ENCODE measurements around the gene MLYCD. TPM values are rescaled to one million over a fixed set of nuclear protein-coding genes. Genes with fewer than 3 reads are reported as not detected.
"Not testable (repeated sequence)": the region's sequence is repeated elsewhere in the genome, so short reads cannot be mapped to it uniquely, and the experiment has no call there.

MLYCD gene
- total RNA-seq, 1 experiment from 2014 or later = 3.9 TPM

GRCh38 chr16:83933885-83934683, 35.2 kb downstream of the MLYCD start:
- in situ Hi-C loops (cut with HindIII; ENCODE audit: low pct_unique_long_range_greater_than_20kb, low sequenced_read_pairs) = no loop called here
- DNase-seq (ENCODE audit: low read depth, low spot score) = no peak

DNA sequence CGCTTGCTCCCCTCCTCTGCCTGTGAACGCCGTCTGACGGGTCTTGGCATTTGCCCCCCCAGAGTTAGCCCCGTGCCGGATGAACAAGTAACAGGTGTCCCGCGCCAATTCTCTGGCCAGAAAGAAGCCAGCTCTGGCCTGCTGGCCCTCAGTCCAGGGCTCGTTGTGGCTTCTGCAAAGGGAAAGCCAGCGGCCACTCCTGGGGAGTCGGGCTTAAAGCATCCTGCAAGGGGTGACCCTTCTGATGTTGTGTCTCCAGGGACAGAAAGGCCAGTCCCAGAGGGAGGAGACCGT, 35.7 kb downstream of the MLYCD start:
- DNase-seq (ENCODE audit: low read depth, low spot score) = no peak
- in situ Hi-C loops (cut with HindIII; ENCODE audit: low pct_unique_long_range_greater_than_20kb, low sequenced_read_pairs) = no loop called here

GRCh38 chr16:83935005-83935857, 36.3 kb downstream of the MLYCD start:
- in situ Hi-C loops (cut with HindIII; ENCODE audit: low pct_unique_long_range_greater_than_20kb, low sequenced_read_pairs) = no loop called here
- DNase-seq (ENCODE audit: low read depth, low spot score) = no peak

DNA sequence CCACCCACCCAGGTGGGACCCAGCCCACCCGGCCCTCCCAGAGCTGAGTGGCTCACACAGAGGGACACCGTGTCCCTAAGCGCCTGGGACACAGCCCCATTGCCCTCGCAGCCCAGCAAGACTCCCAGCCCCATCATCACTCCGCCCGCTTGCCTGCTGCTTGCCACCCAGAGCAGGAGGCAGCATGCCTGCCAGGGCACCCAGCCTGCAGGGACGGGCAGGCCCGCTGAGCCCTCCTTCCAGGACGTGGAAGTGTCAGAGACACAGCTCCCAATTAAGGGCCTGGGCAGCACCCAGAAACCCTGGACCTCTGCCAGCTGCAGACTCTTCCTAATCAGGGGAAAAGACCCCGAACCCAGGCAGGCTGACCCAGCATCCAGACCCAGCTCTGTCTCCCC, 36.9 kb downstream of the MLYCD start:
- no peak for DNase-seq (ENCODE audit: low read depth, low spot score)
- in situ Hi-C loops (cut with HindIII; ENCODE audit: low pct_unique_long_range_greater_than_20kb, low sequenced_read_pairs) = no loop called here

DNA sequence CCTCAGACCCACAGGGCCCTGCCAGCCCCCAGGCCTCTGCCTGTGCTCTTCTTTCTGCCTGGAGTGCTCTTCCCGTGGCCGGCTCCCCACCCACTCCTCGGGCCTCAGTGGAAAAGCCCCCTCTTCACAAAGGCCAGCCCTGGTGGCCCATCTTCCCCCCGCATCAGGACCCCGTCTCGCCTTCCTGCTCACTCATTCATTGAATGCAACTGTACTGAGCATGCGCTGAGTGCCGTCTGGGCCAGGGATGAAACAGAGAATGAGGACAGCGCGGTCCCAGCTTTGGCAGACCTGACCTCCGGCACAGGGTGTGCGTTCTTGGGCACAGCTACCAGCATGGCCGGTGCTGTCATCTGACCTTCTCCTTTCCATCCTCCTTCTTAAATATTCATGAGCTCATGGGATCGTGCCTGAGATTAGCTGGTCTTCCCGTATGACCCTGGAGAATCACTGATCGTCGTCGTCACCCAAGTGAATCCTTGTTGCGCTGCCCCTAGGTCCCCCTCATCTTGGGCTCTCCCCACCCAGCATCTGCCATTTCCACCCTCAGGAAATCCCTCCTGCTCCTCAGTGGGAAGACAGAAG, 37.8 kb downstream of the MLYCD start:
- no peak for DNase-seq (ENCODE audit: low read depth, low spot score)
- in situ Hi-C loops (cut with HindIII; ENCODE audit: low pct_unique_long_range_greater_than_20kb, low sequenced_read_pairs) = no loop called here

GRCh38 chr16:83937267-83937666, 38.4 kb downstream of the MLYCD start:
- in situ Hi-C loops (cut with HindIII; ENCODE audit: low pct_unique_long_range_greater_than_20kb, low sequenced_read_pairs) = no loop called here

GRCh38 chr16:83937922-83938885, 39.3 kb downstream of the MLYCD start:
- in situ Hi-C loops (cut with HindIII; ENCODE audit: low pct_unique_long_range_greater_than_20kb, low sequenced_read_pairs) = no loop called here
- no peak for DNase-seq (ENCODE audit: low read depth, low spot score)

More at GRCh38 chr16:83937267-83937666, 38.4 kb downstream of the MLYCD start:
- no peak for DNase-seq (ENCODE audit: low read depth, low spot score)

GRCh38 chr16:83939266-83939855, 40.4 kb downstream of the MLYCD start:
- no peak for DNase-seq (ENCODE audit: low read depth, low spot score)
- in situ Hi-C loops (cut with HindIII; ENCODE audit: low pct_unique_long_range_greater_than_20kb, low sequenced_read_pairs) = no loop called here

DNA sequence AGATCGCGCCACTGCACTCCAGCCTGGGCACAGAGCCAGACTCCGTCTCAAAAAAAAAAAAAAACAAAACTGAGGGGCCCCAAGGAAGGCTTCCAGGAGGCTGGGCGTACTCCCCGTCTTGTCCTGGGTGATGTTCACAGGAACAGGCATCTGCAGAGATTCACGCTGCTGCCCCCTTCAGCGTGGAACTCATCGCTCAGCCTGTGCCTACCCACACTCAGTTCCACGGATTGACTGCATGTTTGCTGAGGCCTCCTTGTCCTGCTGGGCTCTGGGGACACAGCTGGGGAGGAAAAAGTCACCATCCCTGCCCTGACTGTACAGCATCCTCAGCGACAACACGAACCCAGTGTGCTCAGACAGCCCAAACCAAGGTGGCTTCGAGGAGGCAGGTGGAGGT, 41.2 kb downstream of the MLYCD start:
- no peak for DNase-seq (ENCODE audit: low read depth, low spot score)
- in situ Hi-C loops (cut with HindIII; ENCODE audit: low pct_unique_long_range_greater_than_20kb, low sequenced_read_pairs) = no loop called here

DNA sequence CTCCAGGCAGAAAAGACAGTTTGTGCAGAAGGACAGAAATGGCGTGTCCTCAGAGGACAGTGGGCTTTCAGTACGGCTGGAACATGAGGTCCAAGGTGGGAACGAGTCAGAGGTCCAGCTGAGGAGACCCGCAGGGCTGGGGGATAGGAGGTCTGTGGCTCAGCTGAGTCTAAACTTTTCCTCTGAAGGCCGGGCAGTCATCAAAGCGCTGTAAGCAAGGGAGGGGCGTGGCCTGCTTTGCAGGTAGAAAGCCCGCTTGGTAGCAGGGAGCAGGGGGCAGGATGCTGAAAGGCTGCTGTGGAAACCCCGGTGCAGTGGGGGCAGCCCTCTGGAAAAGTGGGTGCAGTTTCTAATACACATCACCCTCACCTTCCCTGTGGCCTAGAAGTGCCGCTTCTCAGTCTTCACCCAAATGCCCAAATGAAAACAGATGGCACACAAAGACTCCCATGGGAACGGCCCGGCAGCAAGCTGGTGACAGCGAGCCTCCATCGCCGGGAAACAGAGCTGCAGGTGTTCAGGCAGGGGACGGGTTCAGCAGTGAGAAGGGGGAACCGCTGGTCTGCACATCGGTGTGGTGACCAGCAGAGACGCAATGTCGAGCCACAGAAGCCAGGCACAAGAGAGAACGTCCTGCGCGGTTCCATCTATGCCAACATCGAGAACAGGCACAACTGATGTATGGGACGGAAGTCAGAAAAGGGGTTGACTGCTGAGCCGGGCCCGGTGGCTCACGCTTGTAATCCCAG, 41.9 kb downstream of the MLYCD start:
- in situ Hi-C loops (cut with HindIII; ENCODE audit: low pct_unique_long_range_greater_than_20kb, low sequenced_read_pairs) = no loop called here
- no peak for DNase-seq (ENCODE audit: low read depth, low spot score)

GRCh38 chr16:83941546-83941945, 42.6 kb downstream of the MLYCD start:
- in situ Hi-C loops (cut with HindIII; ENCODE audit: low pct_unique_long_range_greater_than_20kb, low sequenced_read_pairs); DNase-seq (ENCODE audit: low read depth, low spot score): not testable (repeated sequence)

DNA sequence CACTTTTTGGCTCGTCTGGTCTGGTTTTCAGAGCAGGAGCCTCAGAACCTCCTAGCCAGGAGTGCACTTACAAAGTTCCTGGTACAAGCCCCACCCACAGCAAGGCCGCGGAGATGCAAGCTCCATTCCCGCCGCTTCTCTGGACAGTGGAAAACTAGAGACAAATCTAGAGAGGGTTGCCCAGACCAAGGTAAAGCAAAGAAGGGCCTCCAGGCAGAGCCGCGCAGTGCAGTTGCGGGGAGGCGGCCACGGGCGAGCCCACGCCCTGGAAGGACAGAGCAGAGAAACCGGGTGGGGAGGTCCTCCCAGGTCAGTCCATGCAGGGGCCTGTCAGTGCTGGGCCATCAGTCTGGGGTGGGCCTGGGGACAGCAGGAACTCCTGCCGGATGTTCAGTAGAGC, 43.2 kb downstream of the MLYCD start:
- DNase-seq (ENCODE audit: low read depth, low spot score) = no peak
- in situ Hi-C loops (cut with HindIII; ENCODE audit: low pct_unique_long_range_greater_than_20kb, low sequenced_read_pairs) = no loop called here

- in situ Hi-C loops (cut with HindIII; ENCODE audit: low pct_unique_long_range_greater_than_20kb, low sequenced_read_pairs) = no loop called here
Measured at GRCh38 chr16:83942815-83943515, 44.0 kb downstream of the MLYCD start.

GRCh38 chr16:83943516-83944050, 44.7 kb downstream of the MLYCD start:
- in situ Hi-C loops (cut with HindIII; ENCODE audit: low pct_unique_long_range_greater_than_20kb, low sequenced_read_pairs) = no loop called here
- no peak for DNase-seq (ENCODE audit: low read depth, low spot score)

More at GRCh38 chr16:83942815-83943515, 44.0 kb downstream of the MLYCD start:
- DNase-seq (ENCODE audit: low read depth, low spot score) = no peak

DNA sequence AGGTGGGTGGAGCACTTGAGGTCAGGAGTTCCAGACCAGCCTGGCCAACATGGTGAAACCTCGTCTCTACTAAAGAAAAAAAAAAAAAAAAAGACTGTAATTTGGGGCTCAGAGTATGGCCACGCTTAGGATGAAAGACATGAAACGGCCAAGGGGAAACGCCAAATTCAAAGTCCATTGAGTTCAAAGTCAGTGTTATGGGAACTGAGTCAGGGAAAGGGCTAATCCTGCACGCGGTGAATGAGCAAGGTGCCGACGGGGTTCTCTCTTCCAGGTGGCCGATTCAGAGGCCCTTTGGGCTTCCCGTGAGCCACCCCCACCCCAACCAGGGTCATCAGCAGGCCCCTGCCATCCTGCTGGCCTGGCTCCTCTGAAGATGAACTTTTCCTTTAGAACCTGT, 46.7 kb downstream of the MLYCD start:
- in situ Hi-C loops (cut with HindIII; ENCODE audit: low pct_unique_long_range_greater_than_20kb, low sequenced_read_pairs) = no loop called here
- no peak for DNase-seq (ENCODE audit: low read depth, low spot score)

All from SK-MEL-5 (cell line).